NT2/D1 (cell line): ENCODE results near the gene PSMB10.

Source experiments
- SUZ12 ChIP-seq: IDR thresholded peaks from 2 replicates; pipeline ENCODE4 v1.6.1; 2011; ENCODE audit not compliant: insufficient read length, insufficient read depth; ENCODE audit errors: extremely low read depth
- YY1 ChIP-seq: IDR thresholded peaks from 2 replicates; pipeline ENCODE4 v1.6.1; 2011; ENCODE audit not compliant: insufficient read length, insufficient read depth

DNA sequence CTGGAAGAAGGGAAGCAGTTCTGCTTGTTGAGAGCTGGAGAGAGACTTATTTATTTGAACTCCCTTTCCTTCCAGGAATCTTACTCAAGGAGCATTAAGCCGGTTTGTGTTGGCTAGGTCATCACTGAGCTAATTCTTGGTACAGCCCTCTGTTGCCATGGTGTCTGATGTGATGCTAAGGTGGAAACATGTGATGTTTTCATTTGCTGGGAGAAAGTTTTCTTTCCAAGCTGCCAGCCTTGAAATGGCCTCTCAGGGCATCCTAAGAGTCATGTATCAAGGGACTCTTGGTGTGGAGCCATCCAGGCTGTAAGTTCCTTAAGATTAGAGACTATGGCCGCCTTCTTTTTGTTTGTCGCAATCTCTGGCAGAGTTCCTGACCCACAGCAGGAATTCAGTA is 39.4 kb downstream of the PSMB10 start:
- TF ChIP-seq YY1 (no peak), SUZ12 (no peak)
